ENCODE measurements around the gene MAP2K3. TPM values are rescaled to one million over a fixed set of nuclear protein-coding genes. Genes with fewer than 3 reads are reported as not detected.
A peak's percentile ranks its signal among the peaks of the same experiment; 100 is the strongest.

MAP2K3 gene
- total RNA-seq, 1 donor from 2014 or later, result 294 TPM

GRCh38 chr17:21297597-21297996 lies 13.1 kb downstream of the MAP2K3 start:
- Histone ChIP-seq H3K36me3 (peaks cover 42 to 53% of the 10 kb centered on the region in 2 donors), H3K9me3 (no peaks in the 10 kb centered on the region), H3K4me3 (no peak overlapping the region), H3K4me1 (peaks cover 0 to 9% of the 10 kb centered on the region in 2 donors), H3K27ac (peak overlapping the region in 1 of 2 donors; percentile 2), H3K27me3 (no peaks in the 10 kb centered on the region)
- intact Hi-C loops (cut with DNase I), result no loop called here
- no peak for DNase-seq (ENCODE audit: low spot score in 2 of 2)
- no peak for TF ChIP-seq CTCF (IDR thresholded peaks at IDR 0.05)

GRCh38 chr17:21298056-21298982 lies 13.8 kb downstream of the MAP2K3 start:
- intact Hi-C loops (cut with DNase I), result no loop called here
- Histone ChIP-seq H3K27ac (no peak overlapping the region), H3K4me1 (peaks cover 0 to 9% of the 10 kb centered on the region in 2 donors), H3K4me3 (no peak overlapping the region), H3K27me3 (no peaks in the 10 kb centered on the region), H3K36me3 (peaks cover 48 to 60% of the 10 kb centered on the region in 2 donors), H3K9me3 (no peaks in the 10 kb centered on the region)
- no peak for DNase-seq (ENCODE audit: low spot score in 2 of 2)
- TF ChIP-seq CTCF (IDR thresholded peaks at IDR 0.05), result no peak

- Histone ChIP-seq H3K9me3 (no peaks in the 10 kb centered on the region), H3K27ac (no peak overlapping the region), H3K36me3 (peaks cover 55 to 67% of the 10 kb centered on the region in 2 donors), H3K4me3 (no peak overlapping the region), H3K4me1 (peaks cover 0 to 9% of the 10 kb centered on the region in 2 donors), H3K27me3 (no peaks in the 10 kb centered on the region)
- intact Hi-C loops (cut with DNase I), result no loop called here
- DNase-seq (ENCODE audit: low spot score in 2 of 2), result no peak
- TF ChIP-seq CTCF (IDR thresholded peaks at IDR 0.05), result no peak
These were observed 14.5 kb downstream of the MAP2K3 start for GRCh38 chr17:21298983-21299519.

- no peak for DNase-seq (ENCODE audit: low spot score in 2 of 2)
- no peak for TF ChIP-seq CTCF (IDR thresholded peaks at IDR 0.05)
- H3K4me3 ChIP-seq, result no peak overlapping the region
- no peaks in the 10 kb centered on the region for H3K27me3 ChIP-seq
- H3K4me1 ChIP-seq, result peaks cover 0 to 9% of the 10 kb centered on the region in 2 donors
- intact Hi-C loops (cut with DNase I), result no loop called here
- no peaks in the 10 kb centered on the region for H3K9me3 ChIP-seq
- H3K27ac ChIP-seq, result no peak overlapping the region
- peaks cover 63 to 76% of the 10 kb centered on the region in 2 donors for H3K36me3 ChIP-seq
These were observed 15.6 kb downstream of the MAP2K3 start for GRCh38 chr17:21299981-21300600.

- H3K4me1 ChIP-seq, result peaks cover 0 to 7% of the 10 kb centered on the region in 2 donors
- H3K4me3 ChIP-seq, result no peak overlapping the region
- no peaks in the 10 kb centered on the region for H3K9me3 ChIP-seq
- TF ChIP-seq CTCF (IDR thresholded peaks at IDR 0.05), result no peak
- peaks cover 63 to 77% of the 10 kb centered on the region in 2 donors for H3K36me3 ChIP-seq
- DNase-seq (ENCODE audit: low spot score in 2 of 2), result no peak
- H3K27me3 ChIP-seq, result no peaks in the 10 kb centered on the region
- intact Hi-C loops (cut with DNase I), result no loop called here
- no peak overlapping the region for H3K27ac ChIP-seq
These were observed 16.4 kb downstream of the MAP2K3 start for GRCh38 chr17:21300601-21301571.

Measured in ascending aorta (tissue), 2 donors.